Activated naive CD8-positive, alpha-beta T cell treated with anti-CD3 and anti-CD28 coated beads, Interleukin-2, amount 50 U/mL, for 16 hours (primary cell): ENCODE measurements around the gene DOCK11.

Experiments
- DNase-seq: peaks from one replicate; pipeline ENCODE4 v3.0.0-alpha.2; 2020; ENCODE audit warnings: low read depth, low spot score

DOCK11 gene

DNA sequence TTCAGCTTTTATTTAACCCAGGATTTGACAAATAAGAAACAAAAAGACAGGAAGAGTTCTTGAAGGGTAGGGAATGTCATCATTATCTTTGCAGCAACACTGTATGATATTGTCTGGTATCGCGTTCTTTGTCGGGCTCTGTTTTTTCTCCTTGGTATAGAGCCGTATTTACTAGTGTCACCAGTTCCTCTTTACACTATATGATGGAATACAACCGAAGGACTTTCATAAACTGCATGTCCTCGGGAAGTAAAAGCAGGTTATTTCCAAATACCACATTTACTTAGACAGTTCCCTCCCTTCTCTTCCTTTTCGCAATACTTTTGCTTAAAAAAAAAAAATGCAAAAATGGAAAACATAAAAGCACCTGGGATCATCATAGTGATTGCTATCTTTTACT, 135.2 kb downstream of the DOCK11 start:
- no peak for DNase-seq

- no peak for DNase-seq
Measured at GRCh38 chrX:118631586-118631985, 136.0 kb downstream of the DOCK11 start.

- no peak for DNase-seq
Measured at GRCh38 chrX:118632862-118633261, 137.2 kb downstream of the DOCK11 start.

- no peak for DNase-seq
Measured at GRCh38 chrX:118633530-118633929, 137.9 kb downstream of the DOCK11 start.

DNA sequence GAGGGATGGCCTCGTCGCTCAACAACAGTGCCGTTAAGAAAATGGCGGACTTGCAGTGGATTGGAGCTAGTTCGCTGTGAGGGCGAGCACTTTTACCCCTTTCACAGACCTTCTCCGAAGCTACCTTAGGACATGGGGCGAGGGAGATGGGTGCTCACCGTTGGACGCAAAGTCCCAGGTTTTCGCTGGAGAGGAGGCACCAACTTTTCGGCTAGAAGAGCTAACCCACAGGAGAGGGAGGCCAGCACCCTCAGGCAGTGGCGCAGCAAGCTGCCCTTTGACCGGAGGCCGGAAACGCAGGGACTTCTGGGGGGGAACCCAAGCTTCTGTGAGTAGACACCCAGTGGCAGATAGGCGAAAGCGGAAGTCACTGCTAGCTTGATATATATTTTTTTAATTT, 138.7 kb downstream of the DOCK11 start:
- DNase-seq: no peak

- no peak for DNase-seq
Measured at GRCh38 chrX:118637997-118638396, 142.4 kb downstream of the DOCK11 start.

DNA sequence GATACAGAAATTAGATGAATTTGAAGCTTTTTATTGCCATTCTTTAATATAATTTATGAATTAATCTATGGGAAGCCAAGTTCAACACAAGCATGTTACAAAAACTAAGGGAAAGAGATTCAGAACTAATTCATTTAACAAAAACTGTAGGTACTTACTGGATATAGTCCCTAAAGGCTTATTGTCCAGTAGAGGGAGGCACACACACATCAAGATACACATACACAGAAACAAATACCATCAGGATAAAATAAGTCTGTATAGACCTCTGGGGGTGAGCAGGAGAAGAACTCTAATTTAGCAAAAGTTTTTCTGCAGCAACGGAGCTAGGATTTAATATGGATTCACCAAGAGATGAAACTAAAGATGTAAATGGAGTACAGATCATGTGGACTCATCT, 148.8 kb downstream of the DOCK11 start:
- DNase-seq: no peak

GRCh38 chrX:118652717-118653116, 157.1 kb downstream of the DOCK11 start:
- DNase-seq: no peak

GRCh38 chrX:118654331-118654730, 158.7 kb downstream of the DOCK11 start:
- DNase-seq: no peak

DNA sequence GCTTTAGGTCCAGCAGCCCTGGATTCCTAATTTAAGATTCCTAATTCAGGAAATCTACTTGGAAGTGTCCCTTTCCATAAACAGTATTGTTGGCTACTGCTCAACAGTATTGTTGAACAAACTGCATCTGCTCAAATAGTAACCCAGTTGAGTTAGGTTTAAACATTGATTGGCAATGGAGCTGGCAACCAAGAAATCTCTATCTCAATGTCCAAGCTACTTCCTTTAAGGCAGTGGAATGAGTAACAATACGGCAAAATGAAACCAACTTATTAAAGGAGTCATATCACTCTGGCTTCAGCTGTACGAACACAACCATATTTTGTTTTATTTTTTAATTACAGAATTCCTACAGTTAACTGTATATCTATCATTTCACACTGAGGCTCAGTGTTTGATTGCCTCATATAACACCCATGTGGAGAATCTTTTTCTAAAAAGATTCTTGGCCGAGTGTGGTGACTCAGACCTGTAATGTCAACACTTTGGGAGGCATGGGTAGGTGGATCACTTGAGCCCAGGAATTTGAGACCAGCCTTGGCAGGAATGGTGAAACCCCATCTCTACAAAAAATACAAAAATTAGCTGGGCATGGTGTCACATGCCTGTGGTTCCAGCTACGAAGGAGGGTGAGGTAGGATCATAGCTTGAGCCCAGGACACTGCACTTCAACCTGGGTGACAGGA, 160.1 kb downstream of the DOCK11 start:
- DNase-seq: no peak

DNA sequence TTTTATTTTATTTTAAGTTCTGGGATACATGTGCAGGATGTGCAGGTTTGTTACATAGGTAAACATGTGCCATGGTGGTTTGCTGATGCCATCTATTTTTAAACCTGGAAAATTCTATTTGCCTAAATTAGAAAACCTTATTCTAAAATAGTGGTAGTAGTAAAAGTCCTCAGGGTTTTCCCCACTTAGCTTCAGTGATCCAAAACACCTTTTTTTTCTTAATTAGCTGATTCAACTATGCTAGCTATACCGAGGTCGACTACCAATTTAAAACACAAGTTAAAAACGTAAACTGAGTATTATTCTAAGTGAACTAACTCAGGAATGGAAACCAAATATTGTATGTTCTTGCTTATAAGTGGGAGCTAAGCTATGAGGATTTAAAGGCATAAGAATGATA, 161.8 kb downstream of the DOCK11 start:
- no peak for DNase-seq

DNA sequence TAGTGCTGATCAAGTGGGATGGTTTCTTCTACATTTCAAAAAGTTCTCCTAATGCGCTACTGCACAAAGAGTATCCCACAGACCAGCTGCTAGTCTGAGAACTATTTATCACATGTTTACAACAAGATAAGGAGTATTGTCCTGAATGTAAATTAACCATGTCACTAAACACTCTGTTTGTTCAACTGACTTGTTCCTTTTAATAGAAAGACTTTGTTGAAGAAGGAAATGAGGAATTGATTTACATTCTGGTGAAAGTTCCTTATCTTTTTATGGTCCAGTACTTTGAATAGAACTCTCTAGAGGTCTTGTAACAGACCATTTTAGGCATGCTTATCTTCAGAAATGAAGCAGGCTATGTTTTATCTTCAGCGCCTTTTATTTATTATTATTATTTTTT, 164.5 kb downstream of the DOCK11 start:
- DNase-seq: no peak

GRCh38 chrX:118665204-118665603, 169.6 kb downstream of the DOCK11 start:
- no peak for DNase-seq

- no peak for DNase-seq
Measured at GRCh38 chrX:118666521-118666920, 170.9 kb downstream of the DOCK11 start.

GRCh38 chrX:118669435-118669834, 173.8 kb downstream of the DOCK11 start:
- no peak for DNase-seq

- DNase-seq: no peak
Measured at GRCh38 chrX:118675326-118675965, 179.8 kb downstream of the DOCK11 start.

- no peak for DNase-seq
Measured at GRCh38 chrX:118675966-118676349, 180.3 kb downstream of the DOCK11 start.

DNA sequence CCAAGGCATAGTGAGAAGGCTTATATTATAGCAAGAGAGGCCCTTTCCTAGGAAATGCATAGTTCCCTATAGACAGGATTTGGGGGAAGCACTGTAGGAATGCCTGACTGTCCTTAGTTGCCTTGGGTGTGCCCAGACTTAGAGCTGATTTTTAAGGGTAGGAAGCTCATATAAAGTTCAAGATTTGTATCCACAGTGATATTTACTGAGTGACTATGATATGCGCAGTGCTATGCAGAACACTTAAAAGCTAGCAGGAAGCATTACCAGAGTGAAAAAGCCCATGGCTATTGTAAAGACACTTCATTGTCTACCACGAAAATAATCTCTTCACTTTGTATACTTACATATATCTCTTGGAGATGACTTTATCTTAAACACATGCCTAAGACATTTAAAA, 181.7 kb downstream of the DOCK11 start:
- no peak for DNase-seq

DNA sequence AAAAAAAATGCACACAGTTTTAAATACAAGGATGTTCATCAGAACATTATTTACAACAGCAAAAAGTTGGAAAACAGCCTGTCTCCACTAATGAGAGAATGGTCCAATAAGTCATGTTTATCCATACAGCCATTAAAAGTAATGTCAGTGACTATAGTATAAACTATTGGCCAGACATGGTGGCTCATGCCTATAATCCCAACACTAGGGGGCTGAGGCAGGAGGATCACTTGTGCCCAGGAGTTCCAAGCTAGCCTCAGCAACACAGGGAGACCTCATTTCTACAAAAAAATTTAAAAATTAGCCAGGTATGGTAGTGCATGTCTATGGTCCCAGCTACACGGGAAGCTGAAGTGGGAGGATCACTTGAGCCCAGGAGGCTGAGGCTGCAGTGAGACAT, 183.7 kb downstream of the DOCK11 start:
- DNase-seq: no peak

DNA sequence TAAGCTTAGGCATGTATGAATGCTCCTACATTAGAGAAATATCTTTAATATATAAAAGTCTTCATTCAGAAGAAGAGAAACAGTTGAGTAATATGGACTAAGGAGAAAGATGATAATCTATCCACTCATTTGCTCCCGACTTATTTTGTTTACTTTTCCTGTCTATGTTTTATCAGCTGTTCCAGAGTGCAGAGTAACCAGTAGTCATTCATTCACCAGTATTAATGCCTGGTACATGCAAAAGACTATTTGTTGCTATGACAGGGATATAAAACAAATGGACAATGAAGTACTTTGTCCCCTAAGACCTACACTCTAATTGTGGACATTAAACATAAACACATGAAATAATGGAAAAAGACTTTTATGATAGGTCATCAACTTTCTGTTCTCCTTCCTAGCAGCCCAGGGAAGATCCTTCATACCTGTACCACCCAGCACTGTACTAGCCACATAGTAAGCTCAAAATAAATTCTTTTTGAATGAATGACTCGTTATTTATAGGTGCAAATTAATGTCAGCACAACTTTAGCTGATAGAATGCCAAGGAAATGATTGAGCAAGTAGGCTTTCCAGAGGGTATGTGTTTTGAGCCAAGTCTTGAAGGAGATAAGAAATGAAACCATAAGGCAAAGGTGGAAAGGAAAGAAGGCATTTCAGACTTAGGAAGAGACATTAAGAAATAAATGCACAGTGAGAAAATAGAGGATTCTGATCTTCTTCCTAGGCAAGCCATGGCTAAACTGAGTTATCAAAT, 186.8 kb downstream of the DOCK11 start:
- DNase-seq: no peak

DNA sequence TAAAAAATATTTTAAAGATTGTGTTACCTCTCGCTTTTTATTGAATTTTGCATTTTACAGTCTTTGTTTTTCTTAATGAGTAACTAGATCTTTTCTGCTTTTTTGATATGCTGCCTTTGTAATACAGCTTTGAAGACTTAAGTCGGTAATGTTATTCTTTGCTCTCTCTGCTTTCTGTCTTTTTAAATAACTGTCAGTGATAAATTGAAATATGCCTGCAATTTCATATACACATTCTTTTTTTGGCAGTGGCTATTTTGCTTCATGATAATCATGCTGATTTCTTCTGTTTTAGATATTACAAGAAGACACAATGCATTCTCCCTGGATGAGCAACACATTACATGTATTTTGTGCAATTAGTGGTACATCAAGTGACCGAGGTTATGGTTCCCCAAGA, 189.8 kb downstream of the DOCK11 start:
- no peak for DNase-seq

GRCh38 chrX:118688935-118689334, 193.3 kb downstream of the DOCK11 start:
- no peak for DNase-seq

- no peak for DNase-seq
Measured at GRCh38 chrX:118693843-118694242, 198.2 kb downstream of the DOCK11 start.
